GM23338 (cell line): ENCODE measurements around the gene TULP4. TPM values are rescaled to one million over a fixed set of nuclear protein-coding genes. Genes with fewer than 3 reads are reported as not detected.

Experiments used
- ATAC-seq: fragments of 200-7000 bp; cut with Tn5 transposase; 3 replicates; pipeline ENCODE4 v1.9.1; 2020
- DNase-seq: peaks from one replicate; pipeline ENCODE4 v3.0.0-alpha.2; 2015; ENCODE audit warnings: low spot score
- H2AFZ ChIP-seq: fragments of 200-600 bp; sonication (generic); 2 replicates; pipeline ENCODE4 v1.8.0; 2016; ENCODE audit warnings: antibody characterized with exemption, mild to moderate bottlenecking, moderate library complexity
- H3F3A ChIP-seq: fragments of 200-600 bp; sonication (generic); replicated peaks from 2 replicates; pipeline ENCODE4 v1.8.0; 2017; ENCODE audit warnings: antibody characterized with exemption, mixed run types, low read depth
- H3K27ac ChIP-seq: fragments of 200-600 bp; sonication (generic); 2 replicates; pipeline ENCODE4 v1.6.1; 2016; ENCODE audit warnings: low read depth
- H3K27me3 ChIP-seq: fragments of 200-600 bp; sonication (generic); 2 replicates; pipeline ENCODE4 v1.8.0; 2016; ENCODE audit warnings: mild to moderate bottlenecking, mixed run types, moderate library complexity; ENCODE audit not compliant: insufficient read depth
- H3K36me3 ChIP-seq: fragments of 200-600 bp; sonication (generic); 2 replicates; pipeline ENCODE4 v1.8.0; 2016; ENCODE audit warnings: mild to moderate bottlenecking; ENCODE audit not compliant: insufficient read depth
- H3K4me1 ChIP-seq: fragments of 200-600 bp; sonication (generic); 2 replicates; pipeline ENCODE4 v1.8.0; 2016; ENCODE audit warnings: mild to moderate bottlenecking, moderate library complexity; ENCODE audit not compliant: insufficient read depth
- H3K4me2 ChIP-seq: fragments of 200-600 bp; sonication (generic); 2 replicates; pipeline ENCODE4 v1.7.1; 2017; ENCODE audit warnings: mixed run types
- H3K4me3 ChIP-seq: fragments of 200-600 bp; sonication (generic); 2 replicates; pipeline ENCODE4 v1.6.1; 2016; ENCODE audit warnings: mixed run types
- H3K79me2 ChIP-seq: fragments of 200-600 bp; sonication (generic); replicated peaks from 2 replicates; pipeline ENCODE4 v1.8.0; 2017; ENCODE audit warnings: mild to moderate bottlenecking; ENCODE audit not compliant: insufficient read depth
- H3K9me2 ChIP-seq: fragments of 200-600 bp; sonication (generic); 2 replicates; pipeline ENCODE4 v1.8.0; 2017; ENCODE audit not compliant: insufficient read depth
- H4K20me1 ChIP-seq: fragments of 200-600 bp; sonication (generic); replicated peaks from 2 replicates; pipeline ENCODE4 v1.8.0; 2017; ENCODE audit warnings: mild to moderate bottlenecking; ENCODE audit not compliant: insufficient read depth
- H3K27ac Mint-ChIP-seq: 2 replicates; pipeline ENCODE4 v1.8.0; 2020; ENCODE audit warnings: inconsistent platforms, mild to moderate bottlenecking, moderate library complexity, mixed read lengths
- H3K27me3 Mint-ChIP-seq: 3 replicates; pipeline ENCODE4 v1.8.0; 2022; ENCODE audit warnings: low read depth, mild to moderate bottlenecking, moderate library complexity, mixed read lengths, inconsistent platforms; ENCODE audit not compliant: insufficient read depth, poor library complexity
- H3K36me3 Mint-ChIP-seq: 3 replicates; pipeline ENCODE4 v1.8.0; 2021; ENCODE audit warnings: low read depth, mild to moderate bottlenecking, inconsistent platforms, moderate library complexity, mixed read lengths
- H3K4me1 Mint-ChIP-seq: 3 replicates; pipeline ENCODE4 v1.8.0; 2020; ENCODE audit warnings: mild to moderate bottlenecking, inconsistent platforms, mixed read lengths
- H3K4me3 Mint-ChIP-seq: 3 replicates; pipeline ENCODE4 v1.8.0; 2021; ENCODE audit warnings: moderate library complexity, mild to moderate bottlenecking, inconsistent platforms, mixed read lengths
- H3K9me3 Mint-ChIP-seq: 3 replicates; pipeline ENCODE4 v1.8.0; 2020; ENCODE audit warnings: moderate library complexity, mild to moderate bottlenecking, inconsistent platforms, mixed read lengths
- CREB1 ChIP-seq: fragments of 250-450 bp; sonication (Bioruptor Pico); IDR thresholded peaks from 2 replicates; pipeline ENCODE4 v1.5.0; 2020; ENCODE audit warnings: low read depth, mild to moderate bottlenecking, moderate library complexity
- CTCF ChIP-seq, 2 experiments: fragments of 200-600 bp in 1 of 2; sonication (generic) in 1 of 2; conservative IDR thresholded peaks; 2 replicates each; pipeline versions ENCODE4 v1.5.1 to v1.6.1; 2016 to 2017; ENCODE audit warnings: antibody characterized with exemption in 2 of 2, low read depth in 2 of 2, mild to moderate bottlenecking in 2 of 2, moderate library complexity in 1 of 2
- ETS1 ChIP-seq: IDR thresholded peaks from 2 replicates; pipeline ENCODE4 v1.6.1; 2016; ENCODE audit warnings: antibody characterized with exemption
- EZH2 ChIP-seq: fragments of 200-600 bp; sonication (generic); IDR thresholded peaks from one replicate; pipeline ENCODE4 v1.8.0; 2017; ENCODE audit warnings: antibody characterized with exemption, mild to moderate bottlenecking, low read depth; ENCODE audit not compliant: unreplicated experiment
- EZH2phosphoT487 ChIP-seq: fragments of 200-600 bp; sonication (generic); IDR thresholded peaks from one replicate; pipeline ENCODE4 v1.8.1; 2018; ENCODE audit warnings: antibody characterized with exemption; ENCODE audit not compliant: unreplicated experiment
- NANOG ChIP-seq: IDR thresholded peaks from 2 replicates; pipeline ENCODE4 v1.6.1; 2016; ENCODE audit warnings: antibody characterized with exemption, borderline replicate concordance
- REST ChIP-seq: IDR thresholded peaks from one replicate; pipeline ENCODE4 v1.6.1; 2018; ENCODE audit warnings: antibody characterized with exemption; ENCODE audit not compliant: unreplicated experiment
- ZNF114 ChIP-seq: fragments of 250-450 bp; sonication (Bioruptor Pico); IDR thresholded peaks from 2 replicates; pipeline ENCODE4 v1.5.0; 2020; ENCODE audit warnings: mild to moderate bottlenecking, moderate library complexity
- ZNF331 ChIP-seq: fragments of 250-450 bp; sonication (Bioruptor Pico); IDR thresholded peaks from 2 replicates; pipeline ENCODE4 v1.5.0; 2020; ENCODE audit warnings: low read depth, mild to moderate bottlenecking, moderate library complexity
- polyA plus RNA-seq: library from polyadenylated mRNA; unstranded; fragments of >200 nt; fragmentation: Nextera tagmentation; extraction: Ambion mirVana; gene quantifications from 2 replicates; pipeline ENCODE4 v1.2.1, GENCODE V29; 2016
- total RNA-seq: library from RNA; depleted of rRNA; stranded (reverse); fragments of >200 nt; shearing (Covaris generic); gene quantifications from 2 replicates; pipeline ENCODE4 v1.2.3, GENCODE V29; 2014

TULP4 gene
- total and polyA plus RNA-seq, 2 experiments from 2014 or later, result 31.2 to 50.2 TPM

GRCh38 chr6:158499601-158500000, 187.3 kb downstream of the TULP4 start:
- Mint-ChIP-seq H3K27ac (no peak overlapping the region), H3K9me3 (no peaks in the 10 kb centered on the region), H3K36me3 (peaks cover 24% of the 10 kb centered on the region; the same call in 2 of the 3 replicates), H3K4me3 (no peak overlapping the region), H3K27me3 (peaks cover 11% of the 10 kb centered on the region), H3K4me1 (no peaks in the 10 kb centered on the region)
- Histone ChIP-seq H4K20me1 (no peaks in the 10 kb centered on the region; the same call in 1 of the 2 replicates), H3K27ac (no peak overlapping the region), H3K9me2 (no peaks in the 10 kb centered on the region), H3K4me2 (no peak overlapping the region), H2AFZ (no peak overlapping the region), H3K27me3 (no peaks in the 10 kb centered on the region), H3F3A (no peaks in the 10 kb centered on the region), H3K79me2 (no peaks in the 10 kb centered on the region), H3K36me3 (0 out of 2 replicates have a peak, but pooled peaks cover 7% of the 10 kb centered on the region), H3K4me1 (no peaks in the 10 kb centered on the region), H3K4me3 (no peak overlapping the region)
- TF ChIP-seq NANOG, result no peak
- TF ChIP-seq ZNF331, result no peak
- no peak for TF ChIP-seq CREB1 (CRISPR knock-in tag)
- no peak for TF ChIP-seq EZH2phosphoT487
- no peak for TF ChIP-seq CTCF (conservative IDR thresholded peaks at IDR 0.05; ENCODE audit: low read depth in 2 of 2)
- no peak for TF ChIP-seq EZH2
- no peak for TF ChIP-seq ZNF114 (CRISPR knock-in tag)
- DNase-seq (no peak), ATAC-seq (no peak)

- Mint-ChIP-seq H3K36me3 (peaks cover 24% of the 10 kb centered on the region; the same call in 2 of the 3 replicates), H3K27ac (no peak overlapping the region), H3K9me3 (no peaks in the 10 kb centered on the region), H3K4me1 (no peaks in the 10 kb centered on the region), H3K27me3 (peaks cover 11% of the 10 kb centered on the region), H3K4me3 (no peak overlapping the region)
- Histone ChIP-seq H3K4me2 (no peak overlapping the region), H3K27me3 (no peaks in the 10 kb centered on the region), H3F3A (no peaks in the 10 kb centered on the region), H3K27ac (no peak overlapping the region), H4K20me1 (no peaks in the 10 kb centered on the region; the same call in 1 of the 2 replicates), H3K79me2 (no peaks in the 10 kb centered on the region), H3K36me3 (0 out of 2 replicates have a peak, but pooled peaks cover 7% of the 10 kb centered on the region), H3K4me1 (no peaks in the 10 kb centered on the region), H3K9me2 (no peaks in the 10 kb centered on the region), H2AFZ (no peak overlapping the region), H3K4me3 (no peak overlapping the region)
- DNase-seq (no peak), ATAC-seq (no peak)
- TF ChIP-seq ETS1 (no peak), NANOG (no peak), ZNF114 (CRISPR knock-in tag) (no peak), REST (no peak)
These were observed 187.9 kb downstream of the TULP4 start for GRCh38 chr6:158500016-158500735.
